Esophagus squamous epithelium (tissue), 5 donors: ENCODE measurements around the gene FAP. TPM values are rescaled to one million over a fixed set of nuclear protein-coding genes. Genes with fewer than 3 reads are reported as not detected.

ENCODE experiments used
- DNase-seq: peaks from one replicate; lab custom pipeline; 2025; lab: John Stamatoyannopoulos, UW
- H3K27ac ChIP-seq, 4 donors: fragments of 200-600 bp; sonication (generic); one replicate each; pipeline ENCODE4 v1.5.1; 2016 to 2019; ENCODE audit warnings: mild to moderate bottlenecking in 1 of 4
- H3K27me3 ChIP-seq, 4 donors: fragments of 200-600 bp; sonication (generic); 1 replicate in 3 of 4; 2 replicates in 1 of 4; pipeline versions ENCODE4 v1.5.1 to v1.6.0; 2017 to 2021; ENCODE audit warnings: antibody characterized with exemption in 1 of 4
- H3K36me3 ChIP-seq, 3 donors: fragments of 200-600 bp; sonication (generic); one replicate each; pipeline ENCODE4 v1.5.1; 2016 to 2019
- H3K4me1 ChIP-seq, 3 donors: fragments of 200-600 bp; sonication (generic); one replicate each; pipeline ENCODE4 v1.5.1; 2017 to 2019
- H3K4me3 ChIP-seq, 4 donors: fragments of 200-600 bp; sonication (generic); 1 replicate in 3 of 4; 2 replicates in 1 of 4; pipeline ENCODE4 v1.5.1; 2016 to 2019; ENCODE audit warnings: mild to moderate bottlenecking in 2 of 4, moderate library complexity in 1 of 4
- H3K9me3 ChIP-seq, 3 donors: fragments of 200-600 bp; sonication (generic); one replicate each; pipeline ENCODE4 v1.5.1; 2016 to 2019
- CTCF ChIP-seq, 6 experiments: fragments of 450-650 bp in 4 of 6; fragments of 200-600 bp in 2 of 6; sonication (generic) in 2 of 6; IDR thresholded peaks; one replicate each; pipeline ENCODE4 v1.5.1; 2016 to 2019; ENCODE audit warnings: antibody characterized with exemption in 6 of 6, mild to moderate bottlenecking in 4 of 6, moderate library complexity in 4 of 6
- POLR2A ChIP-seq, 4 donors: fragments of 450-650 bp; IDR thresholded peaks; one replicate each; pipeline ENCODE4 v1.6.1; 2017; ENCODE audit warnings: antibody characterized with exemption in 4 of 4, mild to moderate bottlenecking in 4 of 4, moderate library complexity in 3 of 4
- WGBS, 2 donors: methylation state at CpG; one replicate each; pipeline ENCODE4 v1.1.5; 2018; 5-methylcytosine and 5-hydroxymethylcytosine counted together
- intact Hi-C: fragments of 100-400 bp; cut with DNase I; formaldehyde crosslinking; loops from one replicate; pipeline ENCODE4 v1.15.0; 2022
- total RNA-seq, 4 donors: library from RNA; depleted of rRNA; stranded (reverse); fragments of >200 nt; gene quantifications; one replicate each; pipeline ENCODE4 v1.1.0, GENCODE V29; 2016
- donor health status: DM: yes; HTN: yes; CAD: no.

Gene FAP
- total RNA-seq, 4 donors from 2014 or later: 0.91 to 6.5 (median 2.1) TPM

GRCh38 chr2:162244541-162245031, 1.3 kb upstream of the FAP start:
- Histone ChIP-seq H3K4me1 (peaks cover 3 to 20% (median 10%) of the 10 kb centered on the region in 3 donors), H3K36me3 (no peaks in the 10 kb centered on the region), H3K27me3 (no peaks in the 10 kb centered on the region), H3K4me3 (no peak overlapping the region), H3K9me3 (no peaks in the 10 kb centered on the region), H3K27ac (peak overlapping the region in 3 of 4 donors; percentile 16 to 63 (median 54))
- no peak for DNase-seq
- WGBS, 2 donors: 15 to 18% methylated on average over 2 of the region's 2 CpGs
- intact Hi-C loops: no loop called here
- no peak for TF ChIP-seq CTCF (IDR thresholded peaks at IDR 0.05)
- TF ChIP-seq POLR2A (IDR thresholded peaks at IDR 0.05): no peak

- WGBS, 2 donors: 73 to 80% methylated on average over 1 of the region's 1 CpG
- peaks cover 3 to 20% (median 10%) of the 10 kb centered on the region in 3 donors for H3K4me1 ChIP-seq
- peak overlapping the region in 2 of 4 donors; percentile 24 to 71 for H3K27ac ChIP-seq
- intact Hi-C loops: no loop called here
- no peaks in the 10 kb centered on the region for H3K9me3 ChIP-seq
- TF ChIP-seq CTCF (IDR thresholded peaks at IDR 0.05) (no peak), POLR2A (IDR thresholded peaks at IDR 0.05) (no peak)
- peak overlapping the region in 2 of 4 donors; percentile 18 to 47 for H3K4me3 ChIP-seq
- no peaks in the 10 kb centered on the region for H3K27me3 ChIP-seq
- H3K36me3 ChIP-seq: no peaks in the 10 kb centered on the region
- DNase-seq: no peak
Observed at GRCh38 chr2:162243715-162244114, 470 bp upstream of the FAP start.

- no peak for DNase-seq
- H3K9me3 ChIP-seq: no peaks in the 10 kb centered on the region
- no peaks in the 10 kb centered on the region for H3K27me3 ChIP-seq
- no peaks in the 10 kb centered on the region for H3K36me3 ChIP-seq
- H3K4me1 ChIP-seq: peaks cover 3 to 20% (median 10%) of the 10 kb centered on the region in 3 donors
- H3K27ac ChIP-seq: peak overlapping the region; percentile 12 to 71 (median 40)
- WGBS, 2 donors: 39 to 52% methylated on average over 5 of the region's 5 CpGs
- peak overlapping the region in 3 of 4 donors; percentile 18 to 47 (median 26) for H3K4me3 ChIP-seq
- TF ChIP-seq CTCF (IDR thresholded peaks at IDR 0.05) (no peak), POLR2A (IDR thresholded peaks at IDR 0.05) (no peak)
- intact Hi-C loops: no loop called here
Observed at GRCh38 chr2:162242586-162243280, 512 bp downstream of the FAP start.

GRCh38 chr2:162241571-162241970, 1.7 kb downstream of the FAP start:
- H3K9me3 ChIP-seq: no peaks in the 10 kb centered on the region
- H3K4me1 ChIP-seq: peaks cover 3 to 20% (median 10%) of the 10 kb centered on the region in 3 donors
- no peak for DNase-seq
- H3K36me3 ChIP-seq: no peaks in the 10 kb centered on the region
- H3K4me3 ChIP-seq: peak overlapping the region in 1 of 4 donors; percentile 26
- WGBS, 2 donors: 79 to 86% methylated on average over 1 of the region's 1 CpG
- intact Hi-C loops: no loop called here
- no peak overlapping the region for H3K27ac ChIP-seq
- no peaks in the 10 kb centered on the region for H3K27me3 ChIP-seq
- no peak for TF ChIP-seq CTCF (IDR thresholded peaks at IDR 0.05)
- TF ChIP-seq POLR2A (IDR thresholded peaks at IDR 0.05): no peak
